Tibial nerve (tissue), 4 donors: Measurements from ENCODE around the gene FMNL2.

Experiments used
- EP300 ChIP-seq, 2 donors: sonication (generic); formaldehyde crosslinking; IDR thresholded peaks; one replicate each; pipeline ENCODE4 v1.6.1; 2017; ENCODE audit warnings: antibody characterized with exemption in 2 of 2, mild to moderate bottlenecking in 1 of 2
- TF ChIP-seq, protein P1 (sequence below), 5 experiments: fragments of 200-600 bp in 3 of 5; fragments of 450-650 bp in 2 of 5; sonication (generic) in 3 of 5; IDR thresholded peaks; one replicate each; pipeline ENCODE4 v1.5.1; 2016 to 2019; ENCODE audit warnings: antibody characterized with exemption in 5 of 5, mild to moderate bottlenecking in 3 of 5, moderate library complexity in 2 of 5

DNA sequence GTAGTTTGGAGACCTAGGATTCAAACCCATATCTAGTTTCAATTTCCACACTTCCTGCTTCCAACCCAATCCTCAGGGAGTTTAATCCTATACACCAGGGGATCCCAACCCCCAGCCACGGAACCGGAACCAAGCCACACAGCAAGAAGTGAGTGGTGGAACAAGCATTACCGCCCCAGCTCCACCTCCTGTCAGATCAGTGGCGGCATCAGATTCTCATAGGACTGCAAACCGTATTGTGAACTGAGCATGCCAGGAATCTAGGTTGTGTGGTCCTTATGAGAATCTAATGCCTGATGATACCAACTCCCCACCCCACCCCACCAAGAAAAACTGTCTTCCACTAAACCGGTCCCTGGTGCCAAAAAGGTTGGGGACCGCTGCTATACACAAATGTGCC is 329.8 kb downstream of the FMNL2 start:
- TF ChIP-seq, protein P1, sequence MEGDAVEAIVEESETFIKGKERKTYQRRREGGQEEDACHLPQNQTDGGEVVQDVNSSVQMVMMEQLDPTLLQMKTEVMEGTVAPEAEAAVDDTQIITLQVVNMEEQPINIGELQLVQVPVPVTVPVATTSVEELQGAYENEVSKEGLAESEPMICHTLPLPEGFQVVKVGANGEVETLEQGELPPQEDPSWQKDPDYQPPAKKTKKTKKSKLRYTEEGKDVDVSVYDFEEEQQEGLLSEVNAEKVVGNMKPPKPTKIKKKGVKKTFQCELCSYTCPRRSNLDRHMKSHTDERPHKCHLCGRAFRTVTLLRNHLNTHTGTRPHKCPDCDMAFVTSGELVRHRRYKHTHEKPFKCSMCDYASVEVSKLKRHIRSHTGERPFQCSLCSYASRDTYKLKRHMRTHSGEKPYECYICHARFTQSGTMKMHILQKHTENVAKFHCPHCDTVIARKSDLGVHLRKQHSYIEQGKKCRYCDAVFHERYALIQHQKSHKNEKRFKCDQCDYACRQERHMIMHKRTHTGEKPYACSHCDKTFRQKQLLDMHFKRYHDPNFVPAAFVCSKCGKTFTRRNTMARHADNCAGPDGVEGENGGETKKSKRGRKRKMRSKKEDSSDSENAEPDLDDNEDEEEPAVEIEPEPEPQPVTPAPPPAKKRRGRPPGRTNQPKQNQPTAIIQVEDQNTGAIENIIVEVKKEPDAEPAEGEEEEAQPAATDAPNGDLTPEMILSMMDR (IDR thresholded peaks at IDR 0.05): no peak
- TF ChIP-seq EP300 (IDR thresholded peaks at IDR 0.05): no peak
